Effector memory CD4-positive, alpha-beta T cell (primary cell): Measurements from ENCODE around the gene KIF26B.
"Not testable (repeated sequence)": the region's sequence is repeated elsewhere in the genome, so short reads cannot be mapped to it uniquely, and the experiment has no call there.

Experiments used
- DNase-seq, 3 donors: peaks; one replicate each; pipeline ENCODE4 v3.0.0-alpha.2; 2020
- H3K27ac ChIP-seq: 2 replicates; pipeline ENCODE4 v1.7.0; 2013; ENCODE audit warnings: mild to moderate bottlenecking, low read length, moderate library complexity; ENCODE audit not compliant: insufficient read depth, poor library complexity, severe bottlenecking
- H3K27me3 ChIP-seq: replicated peaks from 2 replicates; pipeline ENCODE4 v1.7.0; 2013; ENCODE audit warnings: mild to moderate bottlenecking, low read length; ENCODE audit not compliant: insufficient read depth, control insufficient read depth, poor library complexity, severe bottlenecking
- H3K36me3 ChIP-seq: 2 replicates; pipeline ENCODE4 v1.7.0; 2013; ENCODE audit warnings: mild to moderate bottlenecking, low read length, moderate library complexity; ENCODE audit not compliant: control insufficient read depth, insufficient read depth
- H3K4me1 ChIP-seq: 2 replicates; pipeline ENCODE4 v1.7.0; 2013; ENCODE audit warnings: low read length, mild to moderate bottlenecking; ENCODE audit not compliant: control insufficient read depth, insufficient read depth, poor library complexity, severe bottlenecking
- H3K4me3 ChIP-seq: 2 replicates; pipeline ENCODE4 v1.7.0; 2013; ENCODE audit warnings: low read length, low read depth, mild to moderate bottlenecking; ENCODE audit not compliant: insufficient read depth, poor library complexity, severe bottlenecking
- H3K9me3 ChIP-seq: 2 replicates; pipeline ENCODE4 v1.7.0; 2013; ENCODE audit warnings: mild to moderate bottlenecking, low read length, moderate library complexity; ENCODE audit not compliant: control insufficient read depth

Gene KIF26B

DNA sequence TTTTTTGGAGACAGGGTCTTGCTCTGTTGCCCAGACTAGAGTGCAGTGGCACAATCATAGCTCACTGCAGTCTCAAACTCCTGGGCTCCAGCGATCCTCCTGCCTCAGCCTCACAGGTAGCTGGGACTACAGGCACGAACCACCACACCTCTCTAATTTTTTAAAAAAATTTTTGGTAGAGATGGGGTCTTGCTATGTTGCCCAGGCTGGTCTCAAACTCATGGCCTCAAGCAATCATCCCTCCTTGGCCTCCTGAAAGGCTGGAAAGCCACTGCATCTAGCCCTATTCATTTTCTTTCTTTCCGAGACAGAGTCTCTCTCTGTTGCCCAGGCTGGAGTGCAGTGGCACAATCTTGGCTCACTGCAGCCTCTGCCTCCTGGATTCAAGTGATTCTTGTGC lies 559.2 kb downstream of the KIF26B start:
- DNase-seq, H3K27me3 ChIP-seq, H3K27ac ChIP-seq, H3K4me3 ChIP-seq, H3K4me1 ChIP-seq, H3K36me3 ChIP-seq, H3K9me3 ChIP-seq: not testable (repeated sequence)

DNA sequence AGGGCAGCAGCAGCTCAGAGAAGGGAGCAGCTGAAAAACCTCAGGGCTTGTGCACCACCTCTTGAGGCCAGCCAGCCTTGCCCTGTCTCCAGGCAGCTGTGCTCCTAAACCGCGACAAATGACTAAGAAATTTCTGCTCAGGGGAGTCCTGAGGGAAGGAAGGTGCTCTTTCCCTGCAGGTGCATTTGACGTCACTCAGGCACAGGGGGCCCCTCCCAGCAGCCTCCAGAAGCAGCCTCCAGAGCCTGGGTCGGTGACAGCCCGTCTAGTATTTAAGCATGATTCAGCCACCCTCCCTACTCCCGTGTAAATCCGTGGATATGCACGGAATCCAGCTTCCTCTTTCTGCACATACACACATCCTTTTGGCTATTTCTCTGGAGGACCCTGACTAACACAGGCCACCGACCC lies 560.5 kb downstream of the KIF26B start:
- Histone ChIP-seq H3K9me3 (no peaks in the 10 kb centered on the region), H3K36me3 (no peaks in the 10 kb centered on the region), H3K4me3 (no peak overlapping the region), H3K27me3 (no peaks in the 10 kb centered on the region), H3K27ac (no peak overlapping the region), H3K4me1 (no peaks in the 10 kb centered on the region)
- no peak for DNase-seq

DNA sequence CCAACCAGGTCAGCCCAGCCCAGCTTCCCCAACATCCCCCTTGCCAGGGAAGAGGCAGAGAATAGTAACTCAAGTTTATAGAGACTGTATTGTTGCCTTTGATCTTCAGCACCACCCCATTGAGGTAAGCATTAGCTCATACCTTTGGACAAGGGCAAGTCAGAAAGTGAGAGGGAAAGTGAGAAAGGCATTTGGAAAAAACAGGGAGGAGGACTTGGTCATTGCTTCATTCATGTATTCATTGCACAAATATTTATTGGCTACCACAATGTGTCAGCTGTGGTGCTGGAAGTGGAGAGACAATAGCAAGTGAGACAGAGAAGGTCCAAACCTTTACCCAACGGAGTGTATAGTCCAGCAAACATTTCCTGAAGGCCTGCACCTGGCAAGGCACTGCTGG lies 561.2 kb downstream of the KIF26B start:
- DNase-seq: no peak

DNA sequence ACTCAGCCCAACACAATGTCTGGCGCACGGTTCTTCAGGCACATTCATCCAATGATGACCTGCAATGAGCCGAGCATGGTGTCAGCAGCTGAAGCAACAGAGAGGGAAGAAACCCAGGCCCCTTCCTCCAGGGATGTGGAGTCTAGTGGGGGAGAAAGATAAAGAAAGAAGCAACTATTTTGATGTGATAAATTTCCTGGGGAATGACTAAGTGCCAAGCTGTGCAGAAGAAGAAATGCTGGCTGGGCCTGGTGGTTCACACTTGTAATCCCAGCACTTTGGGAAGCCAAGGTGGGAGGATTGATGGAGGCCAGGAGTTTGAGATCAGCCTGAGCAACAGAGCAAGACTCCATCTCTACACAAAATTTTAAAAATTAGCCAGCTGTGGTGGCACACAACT lies 561.8 kb downstream of the KIF26B start:
- H3K27me3 ChIP-seq: no peaks in the 10 kb centered on the region

More for the DNA sequence above, 561.2 kb downstream of the KIF26B start:
- Histone ChIP-seq H3K9me3 (no peaks in the 10 kb centered on the region), H3K27ac (no peak overlapping the region), H3K4me3 (no peak overlapping the region), H3K4me1 (no peaks in the 10 kb centered on the region), H3K36me3 (no peaks in the 10 kb centered on the region), H3K27me3 (no peaks in the 10 kb centered on the region)

DNA sequence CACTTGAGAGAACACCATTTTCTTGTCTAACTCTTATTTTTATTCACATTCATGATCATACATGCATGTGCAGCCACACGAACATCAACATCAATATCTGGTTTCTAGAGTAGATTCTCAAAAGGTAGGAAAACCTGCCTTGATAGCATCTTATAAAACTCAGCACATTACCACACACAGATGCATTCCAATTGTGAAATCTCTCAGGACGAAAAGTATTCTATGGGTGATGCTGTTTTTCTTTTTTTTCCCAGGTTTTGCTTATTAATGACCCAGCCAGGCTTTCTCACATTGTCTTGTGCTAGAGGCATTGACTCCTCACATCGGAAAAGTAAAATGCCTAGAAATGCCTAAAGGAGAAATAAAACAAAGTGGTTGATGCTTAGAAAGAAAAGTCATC lies 562.8 kb downstream of the KIF26B start:
- H3K36me3 ChIP-seq: no peaks in the 10 kb centered on the region
- H3K4me3 ChIP-seq: no peak overlapping the region
- no peaks in the 10 kb centered on the region for H3K27me3 ChIP-seq
- no peaks in the 10 kb centered on the region for H3K9me3 ChIP-seq
- no peak for DNase-seq
- no peak overlapping the region for H3K27ac ChIP-seq
- no peaks in the 10 kb centered on the region for H3K4me1 ChIP-seq

More for the DNA sequence above, 561.8 kb downstream of the KIF26B start:
- no peak for DNase-seq
- Histone ChIP-seq H3K4me3 (no peak overlapping the region), H3K36me3 (no peaks in the 10 kb centered on the region), H3K27ac (no peak overlapping the region), H3K9me3 (no peaks in the 10 kb centered on the region), H3K4me1 (no peaks in the 10 kb centered on the region)

DNA sequence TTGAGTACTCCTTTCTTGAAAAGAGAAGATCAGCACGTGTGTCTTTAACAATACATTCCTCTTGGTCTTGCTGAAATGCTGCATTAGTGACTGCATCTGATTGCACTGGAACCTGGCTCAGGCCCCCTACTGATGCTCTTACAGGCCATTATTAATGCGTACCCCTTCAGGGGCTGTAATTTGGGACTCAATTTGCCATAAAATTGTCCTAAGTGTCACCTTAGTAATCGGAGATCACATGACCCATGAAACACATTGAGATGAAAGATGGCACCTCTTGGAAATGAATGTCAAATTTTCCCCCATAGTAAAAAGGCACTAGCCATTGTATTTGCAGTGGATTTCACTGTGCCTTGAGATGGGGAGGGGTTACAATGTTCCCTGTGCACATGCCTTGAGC lies 563.3 kb downstream of the KIF26B start:
- Histone ChIP-seq H3K27me3 (no peaks in the 10 kb centered on the region), H3K9me3 (no peaks in the 10 kb centered on the region), H3K4me3 (no peak overlapping the region), H3K4me1 (no peaks in the 10 kb centered on the region), H3K36me3 (no peaks in the 10 kb centered on the region), H3K27ac (no peak overlapping the region)
- no peak for DNase-seq

DNA sequence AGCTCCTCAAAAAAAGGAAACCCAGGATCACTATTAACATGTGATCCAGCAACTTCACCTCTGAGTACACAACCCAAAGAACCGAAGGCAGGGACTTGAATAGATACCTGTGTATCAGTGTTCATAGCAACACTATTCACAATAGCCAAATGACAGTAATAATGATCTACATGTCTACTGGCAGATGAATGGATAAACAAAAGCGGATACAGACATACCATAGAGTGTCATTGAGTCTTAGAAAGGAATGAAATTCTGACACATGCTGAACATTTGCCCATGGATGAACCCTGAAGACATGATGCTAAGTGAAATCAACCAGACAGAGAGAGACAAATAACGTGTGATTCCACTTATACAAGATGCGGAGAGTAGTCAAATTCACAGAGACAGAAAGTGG lies 564.2 kb downstream of the KIF26B start:
- Histone ChIP-seq H3K27ac (no peak overlapping the region), H3K36me3 (no peaks in the 10 kb centered on the region), H3K27me3 (no peaks in the 10 kb centered on the region), H3K9me3 (no peaks in the 10 kb centered on the region), H3K4me3 (no peak overlapping the region), H3K4me1 (no peaks in the 10 kb centered on the region)
- no peak for DNase-seq

DNA sequence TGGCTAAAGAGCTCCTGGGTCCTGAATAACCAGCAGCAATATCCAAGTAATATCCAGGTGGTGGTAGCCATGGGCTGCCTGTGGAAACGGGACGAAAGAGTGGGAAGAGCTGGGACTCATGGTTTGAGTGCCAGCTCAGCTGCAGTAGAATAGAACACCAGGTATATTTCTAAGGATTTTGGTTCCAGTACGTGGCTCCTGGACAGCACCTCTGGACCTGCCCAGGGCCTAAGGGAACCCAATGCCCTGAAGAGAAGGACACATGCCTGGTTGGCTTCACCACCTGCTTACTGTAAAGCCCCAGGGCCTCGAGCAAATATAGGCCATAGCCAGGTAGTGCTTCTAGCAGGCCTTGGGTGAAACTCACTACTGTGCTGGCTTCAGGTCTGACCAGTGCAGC lies 566.7 kb downstream of the KIF26B start:
- H3K27me3 ChIP-seq: no peaks in the 10 kb centered on the region
- no peaks in the 10 kb centered on the region for H3K4me1 ChIP-seq
- no peak overlapping the region for H3K27ac ChIP-seq
- H3K4me3 ChIP-seq: no peak overlapping the region
- no peaks in the 10 kb centered on the region for H3K36me3 ChIP-seq
- DNase-seq: no peak
- H3K9me3 ChIP-seq: no peaks in the 10 kb centered on the region

DNA sequence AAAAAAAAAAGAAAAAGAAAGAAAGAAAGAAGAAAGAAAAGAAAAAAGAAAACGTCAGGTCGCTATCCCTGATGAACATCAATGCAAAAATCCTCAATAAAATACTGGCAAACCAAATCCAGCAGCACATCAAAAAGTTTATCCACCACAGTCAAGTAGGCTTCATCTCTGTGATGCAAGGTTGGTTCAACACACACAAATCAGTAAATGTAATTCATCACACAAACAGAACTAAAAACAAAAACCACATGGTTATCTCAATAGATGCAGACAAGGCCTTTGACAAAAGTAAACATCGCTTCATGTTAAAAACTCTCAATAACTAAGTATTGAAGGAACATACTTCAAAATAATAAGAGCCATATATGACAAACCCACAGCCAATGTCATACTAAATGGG lies 573.2 kb downstream of the KIF26B start:
- not testable (repeated sequence) for H3K4me3 ChIP-seq, H3K27me3 ChIP-seq, DNase-seq, H3K27ac ChIP-seq, H3K9me3 ChIP-seq, H3K36me3 ChIP-seq, H3K4me1 ChIP-seq

DNA sequence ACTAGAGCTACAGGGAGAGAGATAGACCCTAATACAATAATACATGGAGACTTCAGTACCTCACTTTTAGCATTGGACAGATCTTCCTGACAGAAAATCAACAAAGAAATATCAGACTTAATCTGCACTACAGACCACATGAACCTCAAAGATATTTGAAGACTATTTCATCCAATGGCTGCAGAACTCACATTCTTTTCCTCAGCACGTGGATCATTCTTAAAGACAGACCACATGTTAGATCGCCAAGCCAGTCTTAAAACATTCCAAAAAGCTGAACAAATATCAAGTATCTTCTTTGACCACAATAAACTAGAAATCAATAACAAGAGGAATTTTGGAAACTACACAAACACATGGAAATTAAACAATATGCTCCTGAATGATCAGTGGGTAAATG lies 576.0 kb downstream of the KIF26B start:
- Histone ChIP-seq H3K4me3 (no peak overlapping the region), H3K27ac (no peak overlapping the region), H3K36me3 (no peaks in the 10 kb centered on the region), H3K27me3 (no peaks in the 10 kb centered on the region), H3K4me1 (no peaks in the 10 kb centered on the region), H3K9me3 (no peaks in the 10 kb centered on the region)
- DNase-seq: no peak

DNA sequence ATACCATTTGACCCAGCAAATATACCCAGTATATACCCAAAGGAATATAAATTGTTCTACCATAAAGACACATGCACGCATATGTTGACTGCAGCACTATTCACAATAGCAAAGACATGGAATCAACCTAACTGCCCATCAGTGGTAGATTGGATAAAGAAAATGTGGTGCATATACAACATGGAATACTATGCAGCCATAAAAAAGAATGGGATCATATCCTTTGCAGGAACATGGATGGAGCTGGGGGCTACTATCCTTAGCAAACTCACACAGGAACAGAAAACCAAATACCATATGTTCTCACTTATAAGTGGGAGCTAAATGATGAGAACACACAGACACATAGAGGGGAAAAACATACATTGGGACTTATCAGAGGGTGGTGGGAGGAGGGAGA lies 585.6 kb downstream of the KIF26B start:
- H3K27ac ChIP-seq, H3K36me3 ChIP-seq, H3K27me3 ChIP-seq, H3K4me3 ChIP-seq, H3K4me1 ChIP-seq, DNase-seq, H3K9me3 ChIP-seq: not testable (repeated sequence)
